K562 (cell line): ENCODE measurements around the gene TTC19. TPM values are rescaled to one million over a fixed set of nuclear protein-coding genes. Genes with fewer than 3 reads are reported as not detected.

ENCODE experiments used
- ATF7 ChIP-seq: fragments of 450-650 bp; IDR thresholded peaks from 2 replicates; pipeline ENCODE4 v1.7.1; 2014; ENCODE audit warnings: mild to moderate bottlenecking, moderate library complexity
- CC2D1A ChIP-seq: fragments of 450-650 bp; IDR thresholded peaks from 2 replicates; pipeline ENCODE4 v1.6.1; 2017; ENCODE audit warnings: mild to moderate bottlenecking
- CHD7 ChIP-seq: fragments of 200-600 bp; sonication (generic); IDR thresholded peaks from one replicate; pipeline ENCODE4 v1.6.1; 2012; ENCODE audit warnings: mild to moderate bottlenecking, low read depth, low read length, inconsistent platforms
- NFYB ChIP-seq: IDR thresholded peaks from 2 replicates; pipeline ENCODE4 v1.6.1; 2011; ENCODE audit warnings: mild to moderate bottlenecking, moderate library complexity; ENCODE audit not compliant: insufficient read length; ENCODE audit errors: extremely low read depth
- NR3C1 ChIP-seq: sonication (generic); formaldehyde crosslinking; IDR thresholded peaks from 2 replicates; pipeline ENCODE4 v1.8.1; 2022; ENCODE audit warnings: missing genetic modification reagents
- NUFIP1 ChIP-seq: fragments of 450-650 bp; IDR thresholded peaks from 2 replicates; pipeline ENCODE4 v1.6.1; 2018; ENCODE audit not compliant: partially characterized antibody
- RFX7 ChIP-seq: fragments of 250-450 bp; sonication (Bioruptor Pico); IDR thresholded peaks from 2 replicates; pipeline ENCODE4 v1.5.1; 2021; ENCODE audit warnings: mild to moderate bottlenecking
- TAF7 ChIP-seq: fragments of 450-650 bp; IDR thresholded peaks from 2 replicates; pipeline ENCODE4 v1.6.1; 2016; ENCODE audit warnings: missing genetic modification characterization, missing compliant biosample characterization
- TBP ChIP-seq: optimal IDR thresholded peaks from 2 replicates; pipeline ENCODE3; 2011; ENCODE audit warnings: low read depth, low read length, improper control_type of control experiment
- U2AF2 ChIP-seq: fragments of 200-400 bp; formaldehyde crosslinking; optimal IDR thresholded peaks from 2 replicates; pipeline ENCODE3; 2017; ENCODE audit warnings: low read depth, mild to moderate bottlenecking, low read length
- ZNF3 ChIP-seq: fragments of 250-450 bp; sonication (Bioruptor Pico); IDR thresholded peaks from 2 replicates; pipeline ENCODE4 v1.5.0; 2021; ENCODE audit warnings: mild to moderate bottlenecking, moderate library complexity
- polyA plus RNA-seq, 8 experiments: library from polyadenylated mRNA; depleted of rRNA in 4 of 8; stranded (reverse) in 5 of 8; unstranded in 3 of 8; fragments of >200 nt; fragmentation: Nextera tagmentation in 2 of 8; fragmentation: Illumina TruSeq in 1 of 8; extraction: Ambion mirVana in 2 of 8; extraction: Trizol in 1 of 8; gene quantifications; 2 replicates each; pipeline versions ENCODE4 v1.2.1 to v1.2.3, GENCODE V29; 2011 to 2014; ENCODE audit warnings: inconsistent platforms in 1 of 8, missing spikeins in 1 of 8
- total RNA-seq, 7 experiments: library from RNA; depleted of rRNA in 6 of 7; stranded (reverse); fragments of >200 nt in 6 of 7; fragmentation: Illumina TruSeq in 2 of 7; extraction: Trizol in 2 of 7; gene quantifications; 2 replicates each; pipeline versions ENCODE4 v1.2.1 to v1.2.3, GENCODE V29; 2011 to 2021; ENCODE audit warnings: low replicate concordance in 1 of 7

The TTC19 gene
- total and polyA plus RNA-seq, 9 of the 15 experiments (the other 6 are each of a cell fraction or from before 2014, with no cell fraction given): 8.1 to 60.8 (median 25.3) TPM

- TF ChIP-seq CHD7 (no peak), ATF7 (no peak), U2AF2 (no peak), NUFIP1 (no peak), NFYB (no peak), CC2D1A (no peak), TBP (no peak), RFX7 (CRISPR knock-in tag) (no peak), NR3C1 (no peak), ZNF3 (CRISPR knock-in tag) (no peak), TAF7 (tag) (no peak)
- TF ChIP-seq, all 486 proteins: peak for 17
Measured at GRCh38 chr17:15957206-15957605, 42.4 kb upstream of the TTC19 start (continued).
